MM.1S (cell line): ENCODE results near the gene CLMN.

Experiments
- CTCF ChIP-seq: fragments of 300-600 bp; sonication (generic); IDR thresholded peaks from 2 replicates; pipeline ENCODE4 v1.5.1; 2016; ENCODE audit warnings: antibody characterized with exemption, low read length, mixed read lengths
- EZH2 ChIP-seq: fragments of 300-600 bp; sonication (generic); optimal IDR thresholded peaks from 2 replicates; pipeline ENCODE3; 2017; ENCODE audit warnings: low read depth, mild to moderate bottlenecking, antibody characterized with exemption, low read length, mixed read lengths
- EZH2phosphoT487 ChIP-seq: fragments of 300-600 bp; sonication (generic); IDR thresholded peaks from 2 replicates; pipeline ENCODE4 v1.6.1; 2018; ENCODE audit warnings: antibody characterized with exemption, low read length

- TF ChIP-seq CTCF (no peak), EZH2 (no peak), EZH2phosphoT487 (no peak)
These were observed 11.1 kb upstream of the CLMN start for GRCh38 chr14:95330591-95331370.
